NCI-H1930 (cell line): Measurements from ENCODE around the gene GART.
A peak's percentile ranks its signal among the peaks of the same experiment; 100 is the strongest.

Experiments used
- DNase-seq, 2 experiments: peaks; one replicate each; lab custom pipeline; 2025; lab: John Stamatoyannopoulos, UW

GART gene

DNA sequence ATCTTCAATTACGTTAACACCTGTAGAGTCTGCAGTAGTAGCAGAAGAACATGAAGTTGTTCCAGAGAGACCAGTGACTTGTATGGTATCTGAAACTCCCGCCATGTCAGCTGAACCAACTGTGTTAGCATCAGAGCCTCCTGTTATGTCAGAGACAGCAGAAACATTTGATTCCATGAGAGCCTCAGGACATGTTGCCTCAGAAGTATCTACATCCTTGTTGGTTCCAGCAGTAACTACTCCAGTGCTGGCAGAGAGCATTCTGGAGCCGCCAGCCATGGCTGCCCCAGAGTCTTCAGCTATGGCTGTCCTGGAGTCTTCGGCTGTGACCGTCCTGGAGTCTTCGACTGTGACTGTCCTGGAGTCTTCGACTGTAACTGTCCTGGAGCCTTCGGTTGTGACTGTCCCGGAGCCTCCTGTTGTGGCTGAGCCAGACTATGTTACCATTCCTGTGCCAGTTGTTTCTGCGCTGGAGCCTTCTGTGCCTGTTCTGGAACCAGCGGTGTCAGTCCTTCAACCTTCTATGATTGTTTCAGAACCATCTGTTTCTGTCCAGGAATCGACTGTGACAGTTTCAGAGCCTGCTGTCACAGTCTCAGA lies 11.2 kb upstream of the GART start:
- DNase-seq: no peak

DNA sequence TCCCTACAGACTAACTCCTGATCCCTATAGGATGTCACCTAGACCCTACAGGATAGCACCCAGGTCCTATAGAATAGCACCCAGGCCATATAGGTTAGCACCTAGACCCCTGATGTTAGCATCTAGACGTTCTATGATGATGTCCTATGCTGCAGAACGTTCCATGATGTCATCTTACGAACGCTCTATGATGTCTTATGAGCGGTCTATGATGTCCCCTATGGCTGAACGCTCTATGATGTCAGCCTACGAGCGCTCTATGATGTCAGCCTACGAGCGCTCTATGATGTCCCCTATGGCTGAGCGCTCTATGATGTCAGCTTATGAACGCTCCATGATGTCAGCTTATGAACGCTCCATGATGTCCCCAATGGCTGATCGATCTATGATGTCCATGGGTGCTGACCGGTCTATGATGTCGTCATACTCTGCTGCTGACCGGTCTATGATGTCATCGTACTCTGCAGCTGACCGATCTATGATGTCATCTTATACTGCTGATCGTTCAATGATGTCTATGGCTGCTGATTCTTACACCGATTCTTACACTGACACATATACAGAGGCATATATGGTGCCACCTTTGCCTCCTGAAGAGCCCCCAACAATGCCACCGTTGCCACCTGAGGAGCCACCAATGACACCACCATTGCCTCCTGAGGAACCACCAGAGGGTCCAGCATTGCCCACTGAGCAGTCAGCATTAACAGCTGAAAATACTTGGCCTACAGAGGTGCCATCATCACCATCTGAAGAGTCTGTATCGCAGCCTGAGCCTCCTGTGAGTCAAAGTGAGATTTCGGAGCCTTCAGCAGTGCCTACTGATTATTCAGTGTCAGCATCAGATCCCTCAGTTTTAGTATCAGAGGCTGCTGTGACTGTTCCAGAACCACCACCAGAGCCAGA lies 10.4 kb upstream of the GART start:
- no peak for DNase-seq

DNA sequence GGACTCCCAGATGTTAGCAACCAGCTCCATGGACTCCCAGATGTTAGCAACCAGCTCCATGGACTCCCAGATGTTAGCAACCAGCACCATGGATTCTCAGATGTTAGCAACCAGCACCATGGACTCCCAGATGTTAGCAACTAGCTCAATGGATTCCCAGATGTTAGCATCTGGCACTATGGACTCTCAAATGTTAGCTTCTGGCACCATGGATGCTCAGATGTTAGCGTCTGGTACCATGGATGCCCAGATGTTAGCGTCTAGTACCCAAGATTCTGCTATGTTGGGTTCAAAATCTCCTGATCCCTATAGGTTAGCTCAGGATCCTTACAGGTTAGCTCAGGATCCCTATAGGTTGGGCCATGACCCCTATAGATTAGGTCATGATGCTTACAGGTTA lies 9.7 kb upstream of the GART start:
- no peak for DNase-seq

DNA sequence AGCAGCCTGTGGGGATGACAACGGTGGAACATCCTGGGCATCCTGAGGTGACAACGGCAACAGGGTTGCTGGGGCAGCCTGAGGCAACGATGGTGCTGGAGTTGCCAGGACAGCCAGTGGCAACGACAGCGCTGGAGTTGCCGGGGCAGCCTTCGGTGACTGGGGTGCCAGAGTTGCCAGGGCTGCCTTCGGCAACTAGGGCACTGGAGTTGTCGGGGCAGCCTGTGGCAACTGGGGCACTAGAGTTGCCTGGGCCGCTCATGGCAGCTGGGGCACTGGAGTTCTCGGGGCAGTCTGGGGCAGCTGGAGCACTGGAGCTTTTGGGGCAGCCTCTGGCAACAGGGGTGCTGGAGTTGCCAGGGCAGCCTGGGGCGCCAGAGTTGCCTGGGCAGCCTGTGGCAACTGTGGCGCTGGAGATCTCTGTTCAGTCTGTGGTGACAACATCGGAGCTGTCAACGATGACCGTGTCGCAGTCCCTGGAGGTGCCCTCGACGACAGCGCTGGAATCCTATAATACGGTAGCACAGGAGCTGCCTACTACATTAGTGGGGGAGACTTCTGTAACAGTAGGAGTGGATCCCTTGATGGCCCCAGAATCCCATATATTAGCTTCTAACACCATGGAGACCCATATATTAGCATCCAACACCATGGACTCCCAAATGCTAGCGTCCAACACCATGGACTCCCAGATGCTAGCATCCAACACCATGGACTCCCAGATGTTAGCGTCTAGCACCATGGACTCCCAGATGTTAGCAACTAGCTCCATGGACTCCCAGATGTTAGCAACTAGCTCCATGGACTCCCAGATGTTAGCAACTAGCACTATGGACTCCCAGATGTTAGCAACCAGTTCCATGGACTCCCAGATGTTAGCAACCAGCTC lies 9.1 kb upstream of the GART start:
- no peak for DNase-seq

DNA sequence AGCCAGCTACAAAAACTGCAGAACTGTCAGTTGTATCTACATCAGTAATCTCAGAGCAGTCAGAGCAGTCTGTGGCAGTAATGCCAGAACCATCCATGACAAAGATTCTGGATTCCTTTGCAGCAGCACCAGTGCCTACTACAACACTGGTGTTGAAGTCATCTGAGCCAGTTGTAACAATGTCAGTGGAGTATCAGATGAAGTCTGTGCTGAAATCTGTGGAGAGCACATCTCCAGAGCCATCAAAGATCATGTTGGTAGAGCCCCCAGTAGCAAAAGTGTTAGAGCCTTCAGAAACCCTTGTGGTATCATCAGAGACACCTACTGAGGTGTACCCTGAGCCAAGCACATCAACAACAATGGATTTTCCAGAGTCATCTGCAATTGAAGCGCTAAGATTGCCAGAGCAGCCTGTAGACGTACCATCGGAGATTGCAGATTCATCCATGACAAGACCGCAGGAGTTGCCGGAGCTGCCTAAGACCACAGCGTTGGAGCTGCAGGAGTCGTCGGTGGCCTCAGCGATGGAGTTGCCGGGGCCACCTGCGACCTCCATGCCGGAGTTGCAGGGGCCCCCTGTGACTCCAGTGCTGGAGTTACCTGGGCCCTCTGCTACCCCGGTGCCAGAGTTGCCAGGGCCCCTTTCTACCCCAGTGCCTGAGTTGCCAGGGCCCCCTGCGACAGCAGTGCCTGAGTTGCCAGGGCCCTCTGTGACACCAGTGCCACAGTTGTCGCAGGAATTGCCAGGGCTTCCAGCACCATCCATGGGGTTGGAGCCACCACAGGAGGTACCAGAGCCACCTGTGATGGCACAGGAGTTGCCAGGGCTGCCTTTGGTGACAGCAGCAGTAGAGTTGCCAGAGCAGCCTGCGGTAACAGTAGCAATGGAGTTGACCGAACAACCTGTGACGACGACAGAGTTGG lies 8.2 kb upstream of the GART start:
- DNase-seq: no peak

DNA sequence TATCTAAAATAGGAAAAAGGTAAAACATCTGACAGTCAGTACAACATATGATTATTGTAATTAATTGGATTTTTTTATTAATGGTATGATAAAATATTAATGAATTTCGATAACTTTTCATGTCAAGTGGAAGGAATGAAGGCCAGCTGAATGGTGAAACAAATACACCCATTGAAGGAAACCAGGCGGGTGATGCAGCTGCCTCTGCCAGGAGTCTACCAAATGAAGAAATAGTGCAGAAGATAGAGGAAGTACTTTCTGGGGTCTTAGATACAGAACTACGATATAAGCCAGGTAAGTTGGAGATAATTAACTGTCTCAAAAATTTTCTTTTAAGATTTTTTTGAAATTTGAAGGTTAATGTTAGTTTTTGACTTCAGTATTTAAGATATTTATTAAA lies 4.2 kb upstream of the GART start:
- DNase-seq: no peak

DNA sequence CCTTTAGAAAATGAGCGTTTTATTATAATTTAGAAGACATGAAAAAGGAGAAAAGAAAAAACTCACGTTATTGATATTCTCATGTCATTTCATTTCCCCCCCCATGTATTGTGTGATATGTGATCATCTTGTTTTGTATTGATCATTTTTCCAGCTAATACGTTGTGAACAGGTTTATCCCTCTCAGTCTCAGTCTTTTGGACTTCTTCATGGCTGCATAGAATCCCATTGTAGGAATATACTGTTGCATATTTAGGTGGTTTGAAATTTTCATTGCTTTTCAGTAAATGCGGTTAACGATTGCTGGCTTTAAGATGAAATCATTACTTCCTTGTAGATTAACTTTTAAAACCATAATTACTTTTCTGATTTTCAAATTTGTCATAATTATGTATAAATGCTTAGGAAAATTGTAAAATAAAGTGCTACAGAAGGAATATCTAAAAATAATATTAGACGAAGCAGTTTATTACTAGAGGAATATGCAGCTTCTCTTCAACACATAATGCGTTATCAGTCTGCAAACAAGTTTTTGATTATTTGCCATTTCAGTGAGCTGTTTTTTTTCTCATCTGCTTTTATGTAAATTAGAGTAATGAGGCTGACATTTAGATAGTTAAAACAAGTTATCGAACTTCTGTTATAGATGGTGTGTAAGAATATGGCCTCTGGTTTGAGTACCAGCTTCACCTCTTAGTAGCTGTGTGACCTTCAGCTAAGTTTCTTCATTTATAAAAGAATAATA lies 2.7 kb upstream of the GART start:
- DNase-seq: no peak

DNA sequence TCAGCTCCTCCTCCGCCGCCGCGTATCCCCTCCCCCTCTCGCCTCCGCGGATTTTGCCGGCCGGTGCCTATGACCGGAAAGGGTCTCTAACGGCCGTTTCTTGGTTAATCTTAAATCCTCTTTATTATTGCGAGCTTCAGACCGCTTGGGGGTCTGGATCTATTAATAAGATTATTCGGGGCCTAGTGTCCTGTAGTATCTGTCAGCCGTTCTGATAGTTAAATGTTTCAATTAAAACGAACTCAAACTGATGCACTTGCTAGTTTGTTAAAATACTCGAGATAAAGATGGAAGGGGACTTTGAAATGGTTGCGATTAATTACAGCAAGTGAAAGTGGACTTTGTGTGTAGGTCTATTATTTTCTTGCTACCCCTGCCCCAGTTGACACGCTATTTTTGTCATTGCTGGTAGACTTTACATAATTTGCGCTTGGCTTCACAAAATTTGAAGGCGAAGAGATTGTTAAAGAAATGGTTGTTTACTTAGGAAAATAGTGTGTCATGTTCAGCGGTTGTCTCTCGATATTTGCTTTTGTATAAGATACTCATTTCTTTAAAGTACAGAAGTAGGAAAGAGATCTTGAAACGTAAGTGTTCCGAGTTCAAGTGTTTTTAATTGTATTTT lies 1.7 kb upstream of the GART start:
- DNase-seq: peak; percentile 19 to 41

DNA sequence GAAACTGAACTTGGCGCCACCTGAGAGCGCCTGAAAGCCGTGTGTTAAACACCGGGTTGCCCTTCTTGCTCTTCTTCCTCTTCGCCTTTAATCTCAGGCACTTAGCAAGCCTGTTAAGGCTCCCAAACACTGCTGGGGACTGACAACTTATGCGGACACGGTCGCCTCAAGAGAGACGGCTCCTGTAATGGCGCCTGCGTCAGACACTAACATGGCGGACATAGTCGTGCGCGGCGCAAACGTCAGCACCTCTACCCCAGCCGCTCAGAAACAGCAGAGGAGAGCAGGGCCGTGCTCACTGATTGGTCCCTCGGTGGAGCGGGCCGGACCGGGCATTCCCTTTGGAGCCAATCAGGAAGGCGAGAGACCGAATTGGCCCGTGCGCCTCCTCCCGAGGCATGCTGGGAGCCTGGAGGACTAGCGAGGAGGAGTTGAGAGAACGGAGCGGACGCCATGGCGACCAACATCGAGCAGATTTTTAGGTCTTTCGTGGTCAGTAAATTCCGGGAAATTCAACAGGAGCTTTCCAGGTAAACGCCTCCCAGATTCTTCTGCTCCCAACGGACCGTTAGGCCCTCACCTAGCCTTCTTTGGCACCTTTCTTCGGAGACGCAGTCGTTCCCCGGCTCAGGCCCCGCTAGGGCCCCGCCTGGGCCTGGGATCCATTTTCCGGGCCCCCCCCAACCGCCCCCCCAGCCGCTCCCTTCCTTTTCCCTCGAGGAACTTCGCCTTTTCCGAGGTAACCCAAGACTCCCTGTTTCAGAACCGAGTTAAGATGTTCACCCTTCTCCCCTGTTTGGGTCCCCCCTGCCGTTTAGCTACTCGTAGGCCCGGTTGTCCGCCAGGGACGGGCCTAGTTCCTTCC lies 955 bp upstream of the GART start, which contains the start of gene SON:
Gene SON (plus strand): TSS at position 399 of the 865 bp plus-strand sequence. CDS start 55 bp downstream, at position 454.
- peak; percentile 97 to 98 for DNase-seq

DNA sequence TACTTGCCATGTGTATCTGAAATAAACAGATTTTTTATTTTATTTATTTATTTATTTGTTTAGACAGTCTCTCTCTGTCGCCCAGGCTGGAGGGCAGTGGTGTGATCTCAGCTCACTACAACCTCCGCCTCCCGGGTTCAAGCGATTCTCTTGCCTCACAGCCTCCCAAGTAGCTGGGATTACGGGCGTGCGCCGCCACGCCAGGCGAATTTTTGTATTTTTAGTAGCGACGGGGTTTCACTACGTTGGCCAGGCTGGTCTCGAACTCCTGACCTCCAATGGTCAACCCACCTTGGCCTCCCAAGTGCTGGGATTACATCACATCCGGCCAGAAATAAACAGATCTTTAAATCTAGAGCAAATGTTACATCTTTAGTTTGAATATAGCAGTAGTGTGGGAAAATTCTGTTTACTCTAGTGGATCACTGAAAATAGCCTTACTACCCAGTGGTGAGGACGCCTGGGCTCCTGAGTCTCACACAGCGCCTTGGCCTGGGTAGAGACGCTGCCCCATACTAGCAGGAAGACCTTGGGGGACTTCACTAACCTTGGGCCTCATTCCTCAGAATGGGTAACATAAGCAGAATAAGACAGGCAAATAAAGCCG lies 709 bp downstream of the GART start:
- no peak for DNase-seq

DNA sequence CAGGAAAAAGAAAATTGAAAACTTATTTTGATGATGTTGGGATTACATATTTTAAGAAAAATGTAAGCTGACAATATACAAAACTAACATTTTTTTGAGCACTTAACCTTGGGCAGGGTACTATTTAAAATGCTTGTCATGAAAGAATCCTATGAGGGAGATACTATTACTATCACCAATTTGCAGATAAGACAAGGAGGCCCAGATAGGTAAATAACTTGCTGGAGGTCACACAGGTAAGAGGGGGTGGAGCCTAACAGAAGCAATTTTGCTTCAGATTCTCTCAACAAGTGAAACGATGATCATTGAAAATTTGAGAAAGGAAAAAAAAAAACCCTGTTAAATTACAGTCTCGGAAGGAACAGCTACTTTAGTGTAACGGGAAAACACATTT lies 1.2 kb downstream of the GART start:
- DNase-seq: no peak

DNA sequence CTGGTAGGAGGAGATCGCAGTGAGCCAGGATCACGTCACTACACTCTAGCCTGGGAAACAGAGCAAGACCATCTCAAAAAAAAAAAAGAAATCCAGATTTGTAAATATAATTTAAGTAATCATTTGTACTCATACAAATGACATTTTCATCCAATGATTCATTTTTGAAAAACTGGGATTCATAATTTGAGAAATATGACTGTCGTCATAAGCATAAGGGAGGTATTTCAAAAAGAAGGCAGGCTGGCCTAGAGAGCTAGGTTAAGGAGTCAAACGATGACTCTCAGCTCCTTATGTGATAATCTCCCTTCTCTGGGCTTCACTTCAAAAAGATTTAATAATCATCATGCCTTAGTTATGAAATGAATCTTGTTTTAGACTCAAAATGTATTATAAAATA lies 2.3 kb downstream of the GART start:
- no peak for DNase-seq

DNA sequence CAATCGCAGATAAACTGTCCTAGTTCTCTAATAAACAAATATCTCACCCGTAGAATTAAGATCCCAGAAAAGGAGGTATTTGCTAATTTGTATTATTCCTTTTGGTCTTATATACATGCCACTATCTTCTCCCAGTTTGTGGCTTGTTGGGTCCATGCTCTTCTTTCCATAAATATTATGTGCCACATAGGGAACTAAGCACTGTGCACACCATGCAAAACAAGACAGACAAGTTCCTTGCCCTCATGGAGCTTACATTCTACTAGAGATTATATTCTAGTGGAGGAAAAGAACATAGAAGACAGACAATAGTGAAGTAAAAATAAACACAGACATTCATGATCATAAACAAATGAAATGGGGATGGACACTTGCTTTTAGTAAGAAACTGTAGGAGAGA lies 4.7 kb downstream of the GART start:
- no peak for DNase-seq

DNA sequence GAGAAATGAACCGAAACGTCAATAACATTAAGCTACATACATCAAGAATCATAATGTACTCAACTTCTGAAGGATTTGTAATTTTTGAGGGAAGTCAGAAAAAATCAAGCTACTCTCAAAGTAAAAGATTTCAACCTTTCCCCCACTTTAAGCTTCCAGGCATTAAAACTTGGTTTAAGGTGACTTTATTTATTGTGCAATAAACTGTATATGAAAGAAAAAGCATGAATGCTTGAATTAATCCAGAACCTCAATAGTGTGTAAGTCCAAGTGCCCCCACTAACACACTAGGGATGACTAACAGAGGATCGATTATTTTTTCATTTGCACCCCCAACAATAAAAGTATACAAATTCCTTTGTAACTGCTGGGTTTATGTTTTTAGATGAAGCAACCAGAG lies 10.9 kb downstream of the GART start:
- DNase-seq: no peak

DNA sequence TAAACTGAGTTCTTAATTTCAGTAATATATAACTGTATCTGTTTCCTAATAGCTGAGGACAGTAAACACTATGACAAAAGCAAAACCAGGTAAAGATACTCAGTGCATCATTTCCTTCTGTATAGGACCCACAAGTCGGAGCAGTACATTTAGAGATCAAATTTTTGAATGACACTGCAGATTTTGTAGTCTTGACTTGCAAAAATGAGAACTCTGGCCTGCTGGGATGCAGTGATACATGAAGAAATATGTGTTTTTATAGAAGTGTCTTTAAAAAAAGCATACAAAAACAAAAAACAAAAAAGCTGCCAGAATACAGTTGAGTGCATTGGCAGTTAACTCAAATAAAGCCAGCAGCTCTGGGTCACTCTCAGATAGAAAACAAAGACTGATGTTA lies 19.0 kb downstream of the GART start:
- DNase-seq: no peak

DNA sequence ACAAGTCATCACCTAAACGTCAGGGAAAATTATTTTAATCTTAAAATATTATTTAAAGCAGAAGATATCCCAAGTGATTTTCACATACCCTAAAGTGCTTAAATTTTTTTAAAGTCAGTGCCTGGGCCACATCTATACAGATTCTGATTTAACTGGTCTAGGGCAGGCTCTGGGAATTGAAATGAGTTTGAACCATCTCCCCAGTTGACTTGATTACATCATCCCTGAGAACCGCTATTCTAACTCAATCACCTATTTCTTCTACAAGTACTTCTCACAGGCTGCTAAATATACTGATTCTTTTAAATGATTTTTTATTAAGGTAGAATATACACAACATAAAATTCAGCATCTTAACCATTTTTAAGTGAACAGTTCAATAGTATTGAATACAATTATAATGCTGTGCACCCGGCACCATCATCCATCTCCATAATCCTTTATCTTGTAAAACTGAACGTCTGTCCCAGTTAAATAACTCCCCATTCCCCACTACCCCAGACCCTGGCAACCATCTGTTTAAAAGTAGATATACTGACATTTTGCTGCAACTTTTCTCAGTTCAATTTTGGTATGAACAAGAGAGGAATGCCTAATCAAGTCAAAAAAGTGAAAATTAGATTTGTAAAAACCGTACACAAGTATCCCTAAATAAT lies 19.5 kb downstream of the GART start:
- no peak for DNase-seq

DNA sequence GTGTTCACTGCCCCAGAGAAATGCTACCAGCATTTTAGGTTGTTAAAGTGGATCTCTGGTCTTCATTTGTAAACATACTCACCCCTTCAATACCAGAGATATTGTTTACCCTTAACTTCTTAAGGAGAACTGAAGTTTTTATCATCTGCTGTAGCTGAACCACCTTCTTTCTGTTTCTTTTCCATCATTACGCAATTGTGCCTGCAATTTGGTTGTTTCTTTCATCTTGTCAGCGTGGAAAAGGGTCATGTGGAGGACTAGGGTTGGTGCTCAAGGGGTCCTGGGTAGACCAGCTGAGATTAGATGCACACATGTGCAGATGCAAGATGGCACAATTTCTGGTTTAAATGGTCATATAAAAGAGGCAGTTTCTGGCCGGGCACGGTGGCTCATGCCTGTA lies 23.0 kb downstream of the GART start:
- DNase-seq: no peak

DNA sequence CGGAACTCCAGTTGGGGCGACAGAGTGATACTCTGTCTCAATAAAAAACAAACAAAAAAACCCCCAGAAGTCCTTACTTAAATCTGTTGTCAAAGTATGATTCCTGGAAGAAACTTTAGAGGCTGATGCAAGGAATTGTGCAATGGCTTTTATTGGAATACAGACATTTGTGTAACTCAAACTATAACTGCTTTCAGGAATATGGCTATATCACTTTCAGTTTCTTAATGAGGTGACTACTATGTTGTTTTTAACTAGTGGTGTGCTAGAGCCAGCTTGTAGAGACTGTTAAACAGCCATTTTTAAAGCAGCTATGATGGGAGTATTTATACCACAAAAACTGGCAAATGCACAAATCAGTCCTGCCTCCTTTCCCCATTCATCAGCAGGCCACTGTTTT lies 27.7 kb downstream of the GART start:
- no peak for DNase-seq
